Cardiac fibroblast (primary cell): ENCODE results near the gene PIERCE2.
"Not testable (repeated sequence)": the region's sequence is repeated elsewhere in the genome, so short reads cannot be mapped to it uniquely, and the experiment has no call there.

ENCODE experiments used
- DNase-seq, 2 donors: peaks; one replicate each; pipeline versions ENCODE4 v3.0.0 to v3.0.0-alpha.2; 2010; ENCODE audit warnings: low read depth in 2 of 2
- H3K4me3 ChIP-seq, 2 donors: replicated peaks in 1 of 2; 1 replicate in 1 of 2; 2 replicates in 1 of 2; pipeline ENCODE4 v1.5.1; 2011; ENCODE audit warnings: low read depth in 2 of 2, low read length in 2 of 2, mild to moderate bottlenecking in 2 of 2, moderate library complexity in 1 of 2
- CTCF ChIP-seq: IDR thresholded peaks from one replicate; pipeline ENCODE4 v1.5.1; 2011; ENCODE audit warnings: low read depth, mild to moderate bottlenecking, low read length, inconsistent platforms

Gene PIERCE2

GRCh38 chr15:55401786-55402246 is 6.5 kb upstream of the PIERCE2 start:
- no peak for TF ChIP-seq CTCF
- no peak overlapping the region for H3K4me3 ChIP-seq
- DNase-seq: no peak

- TF ChIP-seq CTCF: no peak
- H3K4me3 ChIP-seq: no peak overlapping the region
- DNase-seq: peak; percentile 13 to 23
These were observed 5.6 kb upstream of the PIERCE2 start for GRCh38 chr15:55402707-55403106.

- DNase-seq: peak; percentile 54 to 55
- H3K4me3 ChIP-seq: no peak overlapping the region
- TF ChIP-seq CTCF: no peak
These were observed 4.8 kb upstream of the PIERCE2 start for GRCh38 chr15:55403531-55403930.

- peak; percentile 28 to 49 for DNase-seq
- peak overlapping the region; percentile 90 to 92 for H3K4me3 ChIP-seq
- no peak for TF ChIP-seq CTCF
These were observed 740 bp upstream of the PIERCE2 start for GRCh38 chr15:55407498-55408011.

GRCh38 chr15:55408976-55409375 is 681 bp downstream of the PIERCE2 start:
- DNase-seq: not testable (repeated sequence)
- peak overlapping the region; percentile 90 to 92 for H3K4me3 ChIP-seq

GRCh38 chr15:55417678-55418077 is 9.4 kb downstream of the PIERCE2 start:
- not testable (repeated sequence) for DNase-seq, H3K4me3 ChIP-seq

- no peak overlapping the region for H3K4me3 ChIP-seq
- TF ChIP-seq CTCF: no peak
- DNase-seq: no peak
These were observed 12.0 kb downstream of the PIERCE2 start for GRCh38 chr15:55420171-55420866.

GRCh38 chr15:55422089-55422488 is 13.8 kb downstream of the PIERCE2 start:
- TF ChIP-seq CTCF: no peak
- H3K4me3 ChIP-seq: no peak overlapping the region
- DNase-seq: no peak
